IMR-90 (cell line): Measurements from ENCODE around the gene KCNN3. TPM values are rescaled to one million over a fixed set of nuclear protein-coding genes. Genes with fewer than 3 reads are reported as not detected.

Experiments used
- ATAC-seq: fragments of 200-7000 bp; cut with Tn5 transposase; 2 replicates; pipeline ENCODE4 v1.9.1; 2020; ENCODE audit warnings: low read depth, mild to moderate bottlenecking, moderate library complexity
- BruUV-seq: library from RNA; stranded (reverse); fragments of 400-500 nt; replicated peaks from 2 replicates; lab custom pipeline; 2021; lab: Mats Ljungman, UMichigan
- CTCF ChIA-PET: fragments of 300-600 bp; formaldehyde crosslinking; extraction: SDS; loops from one replicate; lab custom pipeline; 2021; ENCODE audit warnings: antibody characterized with exemption; lab: Yijun Ruan, JAX
- POLR2A ChIA-PET: fragments of 300-600 bp; sonication (Branson Sonifier 250); formaldehyde crosslinking; loops from one replicate; lab custom pipeline; 2022; ENCODE audit warnings: antibody characterized with exemption; ENCODE audit not compliant: unreplicated experiment; lab: Charles Lee
- DNase-seq: peaks from one replicate; pipeline ENCODE4 v3.0.0; 2013
- H2AFZ ChIP-seq: replicated peaks from 2 replicates; pipeline ENCODE3; 2013; ENCODE audit warnings: low read length, mild to moderate bottlenecking; ENCODE audit not compliant: poor library complexity
- H2AK5ac ChIP-seq: 2 replicates; pipeline ENCODE4 v1.6.1; 2013; ENCODE audit warnings: low read depth, low read length, inconsistent platforms
- H2AK9ac ChIP-seq: replicated peaks from 2 replicates; pipeline ENCODE3; 2013; ENCODE audit warnings: mild to moderate bottlenecking, low read depth, low read length, moderate library complexity; ENCODE audit not compliant: poor library complexity
- H2BK120ac ChIP-seq: 2 replicates; pipeline ENCODE4 v1.6.1; 2013; ENCODE audit warnings: low read depth, low read length, inconsistent platforms
- H2BK15ac ChIP-seq: 3 replicates; pipeline ENCODE4 v1.6.1; 2013; ENCODE audit warnings: low read depth, low read length, inconsistent platforms
- H2BK20ac ChIP-seq: 2 replicates; pipeline ENCODE4 v1.6.1; 2013; ENCODE audit warnings: low read depth, mild to moderate bottlenecking, inconsistent platforms, low read length, moderate library complexity
- H2BK5ac ChIP-seq: 2 replicates; pipeline ENCODE4 v1.6.1; 2013; ENCODE audit warnings: mild to moderate bottlenecking, low read depth, low read length, inconsistent platforms; ENCODE audit not compliant: poor library complexity, severe bottlenecking
- H3K14ac ChIP-seq: replicated peaks from 2 replicates; pipeline ENCODE4 v1.6.1; 2013; ENCODE audit warnings: low read depth, low read length, inconsistent platforms
- H3K18ac ChIP-seq: 2 replicates; pipeline ENCODE4 v1.6.1; 2013; ENCODE audit warnings: low read depth, low read length, control low read depth
- H3K23ac ChIP-seq: 2 replicates; pipeline ENCODE4 v1.6.1; 2013; ENCODE audit warnings: low read depth, low read length, inconsistent platforms
- H3K27ac ChIP-seq: 2 replicates; pipeline ENCODE4 v1.5.1; 2013; ENCODE audit warnings: mild to moderate bottlenecking, control low read depth, low read length; ENCODE audit not compliant: insufficient read depth
- H3K27me3 ChIP-seq: 2 replicates; pipeline ENCODE4 v1.6.1; 2013; ENCODE audit warnings: low read length; ENCODE audit not compliant: control insufficient read depth, insufficient read depth
- H3K36me3 ChIP-seq: 2 replicates; pipeline ENCODE4 v1.6.1; 2013; ENCODE audit warnings: low read length, mixed read lengths; ENCODE audit not compliant: control insufficient read depth, insufficient read depth
- H3K4ac ChIP-seq: 2 replicates; pipeline ENCODE4 v1.6.1; 2013; ENCODE audit warnings: low read depth, low read length, inconsistent platforms
- H3K4me1 ChIP-seq: 2 replicates; pipeline ENCODE4 v1.6.1; 2013; ENCODE audit warnings: low read length, mixed read lengths; ENCODE audit not compliant: control insufficient read depth, insufficient read depth
- H3K4me2 ChIP-seq: 2 replicates; pipeline ENCODE4 v1.6.1; 2013; ENCODE audit warnings: low read depth, mild to moderate bottlenecking, control low read depth, low read length, moderate library complexity
- H3K4me3 ChIP-seq: 2 replicates; pipeline ENCODE4 v1.5.1; 2013; ENCODE audit warnings: low read depth, mild to moderate bottlenecking, control low read depth, low read length, moderate library complexity; ENCODE audit not compliant: insufficient read depth
- H3K56ac ChIP-seq: 2 replicates; pipeline ENCODE4 v1.6.1; 2013; ENCODE audit warnings: low read length, inconsistent platforms; ENCODE audit not compliant: insufficient read depth; ENCODE audit errors: extremely low read depth
- H3K79me1 ChIP-seq, 2 experiments: 2 replicates each; pipeline ENCODE4 v1.6.1; 2013; ENCODE audit warnings: low read length in 2 of 2, inconsistent platforms in 1 of 2, low read depth in 1 of 2
- H3K9ac ChIP-seq: 2 replicates; pipeline ENCODE4 v1.6.1; 2013; ENCODE audit warnings: low read depth, low read length, control low read depth
- H3K9me1 ChIP-seq: 2 replicates; pipeline ENCODE4 v1.6.1; 2013; ENCODE audit warnings: low read length, inconsistent platforms; ENCODE audit not compliant: insufficient read depth
- H3K9me3 ChIP-seq: 2 replicates; pipeline ENCODE4 v1.6.1; 2013; ENCODE audit warnings: low read length; ENCODE audit not compliant: control insufficient read depth, insufficient read depth
- H4K20me1 ChIP-seq: 2 replicates; pipeline ENCODE4 v1.6.1; 2013; ENCODE audit warnings: low read length, inconsistent platforms; ENCODE audit not compliant: insufficient read depth
- H4K5ac ChIP-seq: 2 replicates; pipeline ENCODE4 v1.6.1; 2013; ENCODE audit warnings: mild to moderate bottlenecking, low read depth, low read length, control low read depth
- H4K8ac ChIP-seq, 2 experiments: 2 replicates each; pipeline ENCODE4 v1.6.1; 2013; ENCODE audit warnings: low read depth in 2 of 2, low read length in 2 of 2, control low read depth in 1 of 2, inconsistent platforms in 1 of 2
- H4K91ac ChIP-seq: 2 replicates; pipeline ENCODE4 v1.6.1; 2013; ENCODE audit warnings: low read depth, low read length, inconsistent platforms; ENCODE audit not compliant: insufficient read depth
- CEBPB ChIP-seq: IDR thresholded peaks from 2 replicates; pipeline ENCODE4 v1.6.1; 2012; ENCODE audit warnings: low read depth, low read length, improper control_type of control experiment
- CHD1 ChIP-seq: IDR thresholded peaks from 2 replicates; pipeline ENCODE4 v1.6.1; 2012; ENCODE audit warnings: low read depth, low read length, improper control_type of control experiment
- FOS ChIP-seq: fragments of 150-350 bp; IDR thresholded peaks from 2 replicates; pipeline ENCODE4 v1.6.1; 2016; ENCODE audit warnings: low read depth, low read length
- MAZ ChIP-seq: IDR thresholded peaks from 2 replicates; pipeline ENCODE4 v1.6.1; 2012; ENCODE audit warnings: low read depth, mild to moderate bottlenecking, low read length, improper control_type of control experiment, moderate library complexity, borderline replicate concordance
- MXI1 ChIP-seq: IDR thresholded peaks from 2 replicates; pipeline ENCODE4 v1.6.1; 2012; ENCODE audit warnings: low read depth, mild to moderate bottlenecking, low read length, moderate library complexity, borderline replicate concordance
- POLR2A ChIP-seq: IDR thresholded peaks from 2 replicates; pipeline ENCODE4 v1.6.1; 2012; ENCODE audit warnings: mild to moderate bottlenecking, low read depth, low read length
- RAD21 ChIP-seq: IDR thresholded peaks from 2 replicates; pipeline ENCODE4 v1.6.1; 2012; ENCODE audit warnings: low read length, improper control_type of control experiment
- RCOR1 ChIP-seq: IDR thresholded peaks from 2 replicates; pipeline ENCODE4 v1.6.1; 2012; ENCODE audit warnings: mild to moderate bottlenecking, low read length, improper control_type of control experiment; ENCODE audit not compliant: insufficient replicate concordance
- RFX5 ChIP-seq: IDR thresholded peaks from 2 replicates; pipeline ENCODE4 v1.8.0; 2012; ENCODE audit warnings: low read depth, mild to moderate bottlenecking, low read length, moderate library complexity
- SMC3 ChIP-seq: fragments of 150-350 bp; IDR thresholded peaks from 2 replicates; pipeline ENCODE4 v1.6.1; 2016; ENCODE audit warnings: low read depth, mild to moderate bottlenecking, antibody characterized with exemption, low read length, moderate library complexity
- WGBS, 2 experiments: methylation state at CpG; one replicate each; pipeline versions ENCODE4 v1.1.5 to v1.1.7; 2013; ENCODE audit warnings: missing lambda C conversion rate in 2 of 2; ENCODE audit not compliant: insufficient read length in 1 of 2; ENCODE audit errors: extremely low coverage in 2 of 2; 5-methylcytosine and 5-hydroxymethylcytosine counted together
- dilution Hi-C: fragments of 300-500 bp; cut with HindIII; formaldehyde crosslinking; loops from one replicate; pipeline ENCODE4 v1.14.3; 2018; ENCODE audit warnings: low sequenced_read_pairs; ENCODE audit not compliant: unreplicated experiment
- in situ Hi-C: fragments of 300-500 bp; cut with MboI; formaldehyde crosslinking; loops from 3 replicates; pipeline ENCODE4 v1.14.3; 2019; ENCODE audit warnings: low sequenced_read_pairs, inconsistent platforms, mixed read lengths
- intact Hi-C: fragments of 100-400 bp; cut with micrococcal nuclease; formaldehyde crosslinking; loops from 2 replicates; pipeline ENCODE4 v1.10.0; 2022
- polyA plus RNA-seq, 3 experiments: library from polyadenylated mRNA; depleted of rRNA; stranded (reverse); fragments of >200 nt; gene quantifications; 2 replicates each; pipeline ENCODE4 v1.2.3, GENCODE V29; 2012; ENCODE audit warnings: low replicate concordance in 1 of 3
- total RNA-seq: library from RNA; depleted of rRNA; stranded (reverse); fragments of >200 nt; gene quantifications from 2 replicates; pipeline ENCODE4 v1.2.3, GENCODE V29; 2012
- TF ChIP-seq, protein P1 (sequence below): fragments of 150-350 bp; IDR thresholded peaks from 2 replicates; pipeline ENCODE4 v1.6.1; 2017; ENCODE audit warnings: mild to moderate bottlenecking, antibody characterized with exemption, low read length, low read depth
- TF ChIP-seq, protein P2 (sequence below): fragments of 150-350 bp; IDR thresholded peaks from 2 replicates; pipeline ENCODE4 v1.6.1; 2016; ENCODE audit warnings: low read depth, mild to moderate bottlenecking, low read length, moderate library complexity, borderline replicate concordance
- TF ChIP-seq, protein P3 (sequence below): conservative IDR thresholded peaks from 2 replicates; pipeline ENCODE4 v1.5.1; 2012; ENCODE audit warnings: mild to moderate bottlenecking, low read depth, low read length, improper control_type of control experiment

KCNN3 gene
- total and polyA plus RNA-seq, 2 of the 4 experiments (the other 2 are of a cell fraction) = 0.02 TPM; not detected in 1

GRCh38 chr1:154751690-154752089, 118.4 kb downstream of the KCNN3 start:
- no peak overlapping the region for H3K4me2 ChIP-seq
- no peak overlapping the region for H2BK5ac ChIP-seq
- no peak overlapping the region for H3K18ac ChIP-seq
- no peak overlapping the region for H3K56ac ChIP-seq
- no peak overlapping the region for H2BK20ac ChIP-seq
- no peak overlapping the region for H3K23ac ChIP-seq
- intact Hi-C loops = no loop called here
- no peak for ATAC-seq
- no peak overlapping the region for H3K27ac ChIP-seq
- ChIA-PET CTCF (no interaction called here), POLR2A (no interaction called here)
- peaks cover 2% of the 10 kb centered on the region; the same call in 1 of the 2 replicates for H3K9me3 ChIP-seq
- no peak overlapping the region for H2BK120ac ChIP-seq
- no peak overlapping the region for H3K4me3 ChIP-seq
- no peak overlapping the region for H3K14ac ChIP-seq
- H2BK15ac ChIP-seq = no peak overlapping the region
- no peaks in the 10 kb centered on the region; the same call in 1 of the 2 replicates for H3K4me1 ChIP-seq
- in situ Hi-C loops = no loop called here
- no peaks in the 10 kb centered on the region for H4K20me1 ChIP-seq
- no peak overlapping the region for H3K9ac ChIP-seq
- BruUV-seq = no TSS peak
- H4K91ac ChIP-seq = no peak overlapping the region
- no peaks in the 10 kb centered on the region for H3K9me1 ChIP-seq
- 17% methylated on average over 1 of the region's 5 CpGs; no CpG with 5 or more reads in 1 of the 2 experiments for WGBS, 2 experiments
- dilution Hi-C loops = no loop called here
- no peaks in the 10 kb centered on the region for H3K79me1 ChIP-seq
- H4K5ac ChIP-seq = no peak overlapping the region
- H2AFZ ChIP-seq = no peak overlapping the region
- no peak overlapping the region for H4K8ac ChIP-seq
- no peak overlapping the region for H3K4ac ChIP-seq
- H3K36me3 ChIP-seq = no peaks in the 10 kb centered on the region
- H2AK5ac ChIP-seq = no peak overlapping the region
- TF ChIP-seq RFX5 (no peak), CEBPB (no peak), MAZ (no peak), CHD1 (no peak), SMC3 (no peak), MXI1 (no peak), FOS (no peak), RAD21 (no peak), POLR2A (no peak), RCOR1 (no peak)
- TF ChIP-seq, protein P1, sequence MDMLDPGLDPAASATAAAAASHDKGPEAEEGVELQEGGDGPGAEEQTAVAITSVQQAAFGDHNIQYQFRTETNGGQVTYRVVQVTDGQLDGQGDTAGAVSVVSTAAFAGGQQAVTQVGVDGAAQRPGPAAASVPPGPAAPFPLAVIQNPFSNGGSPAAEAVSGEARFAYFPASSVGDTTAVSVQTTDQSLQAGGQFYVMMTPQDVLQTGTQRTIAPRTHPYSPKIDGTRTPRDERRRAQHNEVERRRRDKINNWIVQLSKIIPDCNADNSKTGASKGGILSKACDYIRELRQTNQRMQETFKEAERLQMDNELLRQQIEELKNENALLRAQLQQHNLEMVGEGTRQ = no peak
- TF ChIP-seq, protein P2, sequence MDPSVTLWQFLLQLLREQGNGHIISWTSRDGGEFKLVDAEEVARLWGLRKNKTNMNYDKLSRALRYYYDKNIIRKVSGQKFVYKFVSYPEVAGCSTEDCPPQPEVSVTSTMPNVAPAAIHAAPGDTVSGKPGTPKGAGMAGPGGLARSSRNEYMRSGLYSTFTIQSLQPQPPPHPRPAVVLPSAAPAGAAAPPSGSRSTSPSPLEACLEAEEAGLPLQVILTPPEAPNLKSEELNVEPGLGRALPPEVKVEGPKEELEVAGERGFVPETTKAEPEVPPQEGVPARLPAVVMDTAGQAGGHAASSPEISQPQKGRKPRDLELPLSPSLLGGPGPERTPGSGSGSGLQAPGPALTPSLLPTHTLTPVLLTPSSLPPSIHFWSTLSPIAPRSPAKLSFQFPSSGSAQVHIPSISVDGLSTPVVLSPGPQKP = no peak
- TF ChIP-seq, protein P3, sequence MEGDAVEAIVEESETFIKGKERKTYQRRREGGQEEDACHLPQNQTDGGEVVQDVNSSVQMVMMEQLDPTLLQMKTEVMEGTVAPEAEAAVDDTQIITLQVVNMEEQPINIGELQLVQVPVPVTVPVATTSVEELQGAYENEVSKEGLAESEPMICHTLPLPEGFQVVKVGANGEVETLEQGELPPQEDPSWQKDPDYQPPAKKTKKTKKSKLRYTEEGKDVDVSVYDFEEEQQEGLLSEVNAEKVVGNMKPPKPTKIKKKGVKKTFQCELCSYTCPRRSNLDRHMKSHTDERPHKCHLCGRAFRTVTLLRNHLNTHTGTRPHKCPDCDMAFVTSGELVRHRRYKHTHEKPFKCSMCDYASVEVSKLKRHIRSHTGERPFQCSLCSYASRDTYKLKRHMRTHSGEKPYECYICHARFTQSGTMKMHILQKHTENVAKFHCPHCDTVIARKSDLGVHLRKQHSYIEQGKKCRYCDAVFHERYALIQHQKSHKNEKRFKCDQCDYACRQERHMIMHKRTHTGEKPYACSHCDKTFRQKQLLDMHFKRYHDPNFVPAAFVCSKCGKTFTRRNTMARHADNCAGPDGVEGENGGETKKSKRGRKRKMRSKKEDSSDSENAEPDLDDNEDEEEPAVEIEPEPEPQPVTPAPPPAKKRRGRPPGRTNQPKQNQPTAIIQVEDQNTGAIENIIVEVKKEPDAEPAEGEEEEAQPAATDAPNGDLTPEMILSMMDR = no peak
- no peak for DNase-seq
- no peak overlapping the region for H2AK9ac ChIP-seq
- H3K27me3 ChIP-seq = peaks cover 79% of the 10 kb centered on the region
